ENCODE measurements around the gene MARVELD3.

DNA sequence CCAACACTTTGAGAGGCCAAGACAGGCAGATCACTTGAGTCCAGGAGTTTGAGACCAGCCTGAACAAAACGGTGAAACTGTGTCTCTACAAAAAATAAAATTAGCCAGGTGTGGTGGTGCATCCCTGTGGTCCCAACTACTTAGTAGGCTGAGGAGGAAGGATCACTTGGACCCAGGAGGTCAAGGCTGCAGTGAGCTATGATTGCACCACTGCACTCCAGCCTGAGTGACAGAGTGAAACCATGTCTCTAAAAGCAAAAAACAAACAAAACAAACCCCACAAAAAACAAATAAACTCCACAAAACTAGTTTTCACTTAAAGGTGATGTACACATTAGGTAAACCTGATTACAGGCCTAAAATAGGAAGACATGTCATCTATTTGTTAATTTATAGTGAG lies 40.3 kb downstream of the MARVELD3 start:
- TF ChIP-seq, protein P1, sequence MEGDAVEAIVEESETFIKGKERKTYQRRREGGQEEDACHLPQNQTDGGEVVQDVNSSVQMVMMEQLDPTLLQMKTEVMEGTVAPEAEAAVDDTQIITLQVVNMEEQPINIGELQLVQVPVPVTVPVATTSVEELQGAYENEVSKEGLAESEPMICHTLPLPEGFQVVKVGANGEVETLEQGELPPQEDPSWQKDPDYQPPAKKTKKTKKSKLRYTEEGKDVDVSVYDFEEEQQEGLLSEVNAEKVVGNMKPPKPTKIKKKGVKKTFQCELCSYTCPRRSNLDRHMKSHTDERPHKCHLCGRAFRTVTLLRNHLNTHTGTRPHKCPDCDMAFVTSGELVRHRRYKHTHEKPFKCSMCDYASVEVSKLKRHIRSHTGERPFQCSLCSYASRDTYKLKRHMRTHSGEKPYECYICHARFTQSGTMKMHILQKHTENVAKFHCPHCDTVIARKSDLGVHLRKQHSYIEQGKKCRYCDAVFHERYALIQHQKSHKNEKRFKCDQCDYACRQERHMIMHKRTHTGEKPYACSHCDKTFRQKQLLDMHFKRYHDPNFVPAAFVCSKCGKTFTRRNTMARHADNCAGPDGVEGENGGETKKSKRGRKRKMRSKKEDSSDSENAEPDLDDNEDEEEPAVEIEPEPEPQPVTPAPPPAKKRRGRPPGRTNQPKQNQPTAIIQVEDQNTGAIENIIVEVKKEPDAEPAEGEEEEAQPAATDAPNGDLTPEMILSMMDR (conservative IDR thresholded peaks at IDR 0.05 in 1 of 2, IDR thresholded peaks at IDR 0.05 in 1 of 2; ENCODE audit: extremely low read depth in 1 of 2, insufficient read depth in 1 of 2, low read depth in 1 of 2, low read length in 2 of 2): no peak
- TF ChIP-seq EZH2 (IDR thresholded peaks at IDR 0.05; ENCODE audit: borderline replicate concordance, low read length): no peak

Measured in mammary epithelial cell (primary cell).